Measurements from ENCODE around the gene LCE3C.
A peak's percentile ranks its signal among the peaks of the same experiment; 100 is the strongest.
"Not testable (repeated sequence)": the region's sequence is repeated elsewhere in the genome, so short reads cannot be mapped to it uniquely, and the experiment has no call there.

The LCE3C gene

DNA sequence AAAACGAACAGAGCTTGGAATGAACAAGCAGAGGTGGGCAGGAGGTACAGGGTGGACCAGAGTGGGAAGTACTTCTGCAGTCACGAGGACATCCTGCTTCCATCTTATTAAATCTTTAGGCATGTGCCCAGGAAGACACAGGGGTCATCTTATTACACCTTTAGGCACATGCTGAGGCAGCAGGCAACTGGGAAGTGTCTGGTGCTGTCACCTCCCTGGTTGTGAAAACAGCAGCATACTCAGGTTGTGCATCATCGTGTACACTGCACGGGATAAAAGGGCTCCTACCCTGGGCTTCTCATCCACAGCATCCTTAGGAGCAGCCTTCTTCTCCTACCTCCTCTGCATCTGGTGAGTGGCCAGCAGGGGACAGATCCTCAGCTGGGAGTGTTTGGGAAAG is at the start of gene LCE3C:
TSS of gene LCE3C (plus strand) at position 301 of the 400 bp plus-strand sequence. CDS start 498 bp downstream, outside the sequence.
- no peak for DNase-seq (ENCODE audit: low spot score)

- peak; percentile 0 for DNase-seq (ENCODE audit: low spot score)
These were observed 34.9 kb upstream of the LCE3C start for GRCh38 chr1:152565115-152565514.

- peak; percentile 1 for DNase-seq (ENCODE audit: low spot score)
These were observed 34.4 kb upstream of the LCE3C start for GRCh38 chr1:152565535-152566215.

- peak; percentile 0 for DNase-seq (ENCODE audit: low spot score)
These were observed 33.4 kb upstream of the LCE3C start, which contains the start of gene LCE3E for GRCh38 chr1:152566681-152567080. TSS of gene LCE3E (minus strand) at chr1:152566780. CDS start at chr1:152566208, 572 bp downstream.

- DNase-seq (ENCODE audit: low spot score): peak; percentile 13
These were observed 22.9 kb upstream of the LCE3C start for GRCh38 chr1:152577168-152577567.

GRCh38 chr1:152579526-152579925 is 20.5 kb upstream of the LCE3C start:
- DNase-seq (ENCODE audit: low spot score): not testable (repeated sequence)

- DNase-seq (ENCODE audit: low spot score): peak; percentile 1
These were observed 19.6 kb upstream of the LCE3C start, which contains the start of gene LCE3D for GRCh38 chr1:152580433-152580832. TSS of gene LCE3D (minus strand) at chr1:152580516. CDS start at chr1:152579936, 580 bp downstream.

GRCh38 chr1:152582647-152583046 is 17.4 kb upstream of the LCE3C start:
- DNase-seq (ENCODE audit: low spot score): peak; percentile 1

GRCh38 chr1:152585586-152585985 is 14.4 kb upstream of the LCE3C start:
- DNase-seq (ENCODE audit: low spot score): no peak

GRCh38 chr1:152596986-152597385 is 3.0 kb upstream of the LCE3C start:
- DNase-seq (ENCODE audit: low spot score): no peak

DNA sequence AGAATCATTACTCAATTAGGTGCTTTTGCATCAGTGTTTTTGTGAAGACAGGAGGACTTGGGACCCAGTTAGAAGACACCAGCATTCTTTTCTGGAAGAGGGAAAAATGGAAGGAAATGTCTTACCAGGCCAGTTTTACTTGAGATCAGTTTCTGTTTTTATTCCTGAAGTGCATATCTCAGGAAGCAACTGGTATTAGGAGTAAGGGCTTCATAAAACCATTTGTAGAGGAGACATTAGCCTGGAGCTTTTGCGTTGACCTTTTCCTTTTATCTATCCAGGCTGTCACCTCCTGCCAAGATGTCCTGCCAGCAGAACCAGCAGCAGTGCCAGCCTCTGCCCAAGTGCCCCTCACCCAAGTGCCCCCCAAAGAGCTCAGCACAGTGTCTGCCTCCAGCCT is 13.5 kb downstream of the LCE3C start, which contains the start of gene LCE3B:
TSS of gene LCE3B (plus strand) at position 301 of the 400 bp plus-strand sequence. CDS start at position 301, 0 bp downstream.
- no peak for DNase-seq (ENCODE audit: low spot score)

- DNase-seq (ENCODE audit: low spot score): peak; percentile 2
These were observed 22.0 kb downstream of the LCE3C start for GRCh38 chr1:152621993-152622392.

DNA sequence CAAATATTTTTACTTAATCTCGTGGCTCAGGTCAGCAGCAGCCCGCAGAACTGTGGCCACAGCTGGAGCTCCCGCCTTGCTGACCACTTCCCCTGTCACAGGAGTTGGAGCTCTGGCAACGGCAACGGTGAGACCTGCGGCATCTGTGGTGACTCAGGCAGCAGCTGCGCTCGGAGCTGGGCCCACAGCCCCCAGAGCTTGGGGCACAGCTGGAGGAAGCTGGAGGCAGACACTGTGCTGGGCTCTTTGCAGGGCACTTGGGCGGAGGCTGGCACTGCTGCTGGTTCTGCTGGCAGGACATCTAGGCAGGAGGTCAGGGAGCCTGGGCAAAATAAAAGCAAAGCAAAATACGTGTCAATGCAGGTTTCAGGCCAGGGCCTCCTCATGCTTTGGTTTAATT is 22.8 kb downstream of the LCE3C start, which contains the start of gene LCE3A:
TSS of gene LCE3A (minus strand) at position 301 of the 400 bp plus-strand sequence. CDS start at position 301, 0 bp downstream.
- DNase-seq (ENCODE audit: low spot score): peak; percentile 2

DNA sequence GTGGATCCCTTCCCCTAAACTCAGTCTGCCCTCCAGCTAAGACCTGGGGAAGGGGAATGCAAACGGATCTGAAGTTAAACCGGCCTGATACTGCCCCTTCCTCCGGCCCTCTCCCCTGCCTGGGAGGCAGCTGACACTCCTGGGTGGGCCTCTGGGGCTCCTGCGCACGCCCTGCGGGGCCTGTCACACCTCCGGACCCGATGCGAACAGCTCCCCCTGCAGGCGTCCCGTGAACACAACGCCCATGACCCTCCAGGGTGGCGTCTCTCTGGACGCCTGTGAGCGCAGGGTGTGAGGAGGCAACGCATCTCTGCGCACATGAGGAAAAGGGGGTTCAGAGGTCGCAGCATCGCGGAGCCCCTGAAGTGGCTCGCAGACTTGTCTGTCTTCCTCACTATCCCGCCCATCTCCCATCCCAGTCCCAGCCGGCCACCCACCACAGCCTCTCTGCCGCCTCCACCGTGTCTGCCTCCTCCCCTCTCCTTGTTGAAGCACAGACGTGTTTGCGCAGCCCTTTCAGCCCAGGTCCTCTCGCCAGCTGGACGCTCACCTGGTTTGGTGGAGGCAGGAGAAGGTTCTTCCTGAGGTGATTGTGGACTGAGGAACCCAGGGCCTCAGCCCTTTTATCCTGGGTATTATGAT is 23.3 kb downstream of the LCE3C start:
- peak; percentile 16 for DNase-seq (ENCODE audit: low spot score)

DNA sequence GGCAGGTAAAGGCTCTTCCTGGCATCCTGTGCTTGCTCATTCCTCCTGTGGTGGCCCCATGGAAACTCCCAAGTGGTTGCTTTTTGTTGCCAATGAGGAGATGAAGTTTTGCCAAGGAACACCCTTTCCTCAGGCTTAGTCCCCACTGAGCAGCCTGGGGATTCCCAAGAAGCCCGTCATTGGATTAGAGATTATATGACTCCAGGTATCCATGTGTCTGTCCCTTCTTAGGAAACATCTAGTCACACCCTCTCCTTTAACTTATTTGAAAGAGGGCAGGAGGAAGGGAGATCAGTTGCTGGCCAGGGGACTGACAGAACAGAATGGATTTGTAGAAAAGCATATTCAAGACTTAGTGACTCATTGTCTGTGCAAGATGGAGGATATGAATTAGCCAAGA is 26.7 kb downstream of the LCE3C start:
- DNase-seq (ENCODE audit: low spot score): peak; percentile 0

DNA sequence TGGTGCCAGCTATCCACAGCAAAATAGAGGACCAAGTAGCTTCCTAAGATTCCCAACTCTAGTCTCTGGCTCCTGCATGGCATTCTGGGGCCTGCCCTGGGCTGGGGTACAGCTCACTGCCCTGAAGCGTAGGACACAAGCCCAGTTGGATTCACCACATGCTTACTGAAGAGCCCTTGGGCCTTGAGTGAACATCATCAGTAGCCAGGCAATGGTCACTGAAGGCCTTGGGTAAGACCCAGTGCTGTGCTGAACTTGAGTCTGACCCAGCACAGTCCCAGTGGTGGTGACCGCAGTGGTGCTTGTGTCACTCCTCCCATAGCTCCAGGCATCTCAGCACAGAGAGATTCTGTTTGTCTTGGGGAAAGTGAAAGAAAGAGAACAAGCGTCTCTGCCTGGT is 30.6 kb downstream of the LCE3C start:
- DNase-seq (ENCODE audit: low spot score): peak; percentile 0

GRCh38 chr1:152640351-152640750 is 40.3 kb downstream of the LCE3C start:
- DNase-seq (ENCODE audit: low spot score): no peak

- DNase-seq (ENCODE audit: low spot score): no peak
These were observed 43.9 kb downstream of the LCE3C start for GRCh38 chr1:152643945-152644344.

DNA sequence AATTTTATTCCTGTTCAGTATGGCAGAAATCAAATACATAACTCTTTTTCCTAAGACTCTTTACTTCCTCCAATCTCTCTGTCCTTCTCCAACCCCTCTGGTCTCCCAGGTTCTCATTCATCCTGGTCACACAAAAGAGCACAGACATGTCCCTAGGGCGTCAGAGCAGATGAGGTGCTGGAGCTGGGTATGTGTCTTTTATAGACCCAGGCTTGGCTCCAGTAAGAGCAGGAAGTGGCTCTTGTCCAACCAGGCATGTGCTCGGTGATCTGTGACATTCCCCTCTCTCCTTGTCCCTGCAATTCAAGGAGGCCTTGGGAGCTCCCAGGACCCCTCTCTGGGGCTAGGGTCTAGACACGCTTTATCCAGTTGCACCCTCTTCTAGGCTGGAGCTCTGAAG is 45.1 kb downstream of the LCE3C start:
- no peak for DNase-seq (ENCODE audit: low spot score)

DNA sequence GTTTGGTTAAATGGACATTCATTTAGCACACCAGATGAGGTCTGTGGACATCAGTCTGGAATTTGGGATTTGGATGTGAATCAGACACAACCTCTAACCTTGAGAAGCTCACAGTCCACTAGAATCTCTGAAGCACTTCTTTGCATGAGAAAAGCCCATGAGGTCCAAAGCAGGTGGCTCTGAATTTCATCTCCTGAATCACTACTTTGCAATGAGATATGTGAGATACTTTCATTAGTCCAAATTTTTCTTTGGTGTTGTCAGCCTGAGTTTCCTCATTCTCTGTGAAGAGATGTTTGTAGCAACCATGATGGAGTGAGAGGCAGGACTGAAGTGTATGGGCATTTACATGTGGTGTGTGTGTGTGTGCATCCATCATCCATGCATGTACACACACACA is 46.6 kb downstream of the LCE3C start:
- DNase-seq (ENCODE audit: low spot score): no peak
